Loucy (cell line): ENCODE measurements around the gene IL36B.

Experiments used
- H2AFZ ChIP-seq: fragments of 200-600 bp; sonication (generic); 2 replicates; pipeline ENCODE4 v1.6.0; 2016; ENCODE audit warnings: antibody characterized with exemption, mild to moderate bottlenecking, low read length, moderate library complexity
- H3F3A ChIP-seq: fragments of 200-600 bp; 2 replicates; pipeline ENCODE4 v1.6.0; 2016; ENCODE audit warnings: antibody characterized with exemption, low read depth, mild to moderate bottlenecking
- H3K27me3 ChIP-seq: fragments of 200-600 bp; sonication (generic); 2 replicates; pipeline ENCODE4 v1.6.1; 2014; ENCODE audit warnings: low read length, mild to moderate bottlenecking; ENCODE audit not compliant: insufficient read depth, poor library complexity, severe bottlenecking
- H3K36me3 ChIP-seq: fragments of 200-600 bp; sonication (generic); 2 replicates; pipeline ENCODE4 v1.6.1; 2016; ENCODE audit warnings: low read length; ENCODE audit not compliant: insufficient read depth
- H3K4me1 ChIP-seq: fragments of 200-600 bp; sonication (generic); 2 replicates; pipeline ENCODE4 v1.5.1; 2014; ENCODE audit warnings: low read length, mild to moderate bottlenecking; ENCODE audit not compliant: insufficient read depth, poor library complexity, severe bottlenecking
- H3K4me2 ChIP-seq: fragments of 200-600 bp; sonication (generic); 2 replicates; pipeline ENCODE4 v1.6.0; 2014; ENCODE audit warnings: antibody characterized with exemption, low read length, low read depth, mild to moderate bottlenecking; ENCODE audit not compliant: poor library complexity, severe bottlenecking
- H3K4me3 ChIP-seq: fragments of 200-600 bp; sonication (generic); 2 replicates; pipeline ENCODE4 v1.5.1; 2014; ENCODE audit warnings: low read length, mild to moderate bottlenecking, mixed read lengths; ENCODE audit not compliant: poor library complexity, severe bottlenecking
- H3K79me2 ChIP-seq: fragments of 200-600 bp; sonication (generic); 2 replicates; pipeline ENCODE4 v1.6.1; 2014; ENCODE audit warnings: low read length; ENCODE audit not compliant: insufficient read depth
- H3K9ac ChIP-seq: fragments of 200-600 bp; sonication (generic); 2 replicates; pipeline ENCODE4 v1.6.0; 2014; ENCODE audit warnings: mild to moderate bottlenecking, low read depth, low read length, moderate library complexity; ENCODE audit not compliant: poor library complexity, severe bottlenecking
- H3K9me2 ChIP-seq: fragments of 200-600 bp; sonication (generic); replicated peaks from 2 replicates; pipeline ENCODE4 v1.6.1; 2016; ENCODE audit warnings: low read depth, low read length, mixed read lengths
- H3K9me3 ChIP-seq: fragments of 200-600 bp; sonication (generic); 2 replicates; pipeline ENCODE4 v1.6.1; 2014; ENCODE audit warnings: mild to moderate bottlenecking, antibody characterized with exemption, low read length, low read depth; ENCODE audit not compliant: insufficient read depth
- H4K20me1 ChIP-seq: fragments of 200-600 bp; sonication (generic); 2 replicates; pipeline ENCODE4 v1.6.0; 2014; ENCODE audit warnings: antibody characterized with exemption, low read length, mild to moderate bottlenecking; ENCODE audit not compliant: insufficient read depth, poor library complexity, severe bottlenecking
- CTCF ChIP-seq: fragments of 200-600 bp; sonication (generic); conservative IDR thresholded peaks from 2 replicates; pipeline ENCODE4 v1.5.1; 2014; ENCODE audit warnings: mild to moderate bottlenecking, antibody characterized with exemption, low read length
- EZH2phosphoT487 ChIP-seq: fragments of 200-600 bp; IDR thresholded peaks from 2 replicates; pipeline ENCODE4 v1.6.1; 2018; ENCODE audit warnings: antibody characterized with exemption, mild to moderate bottlenecking, moderate library complexity, borderline replicate concordance

IL36B gene

GRCh38 chr2:113092864-113093612 is 40.4 kb upstream of the IL36B start:
- Histone ChIP-seq H3K9me3 (no peaks in the 10 kb centered on the region), H3K36me3 (no peaks in the 10 kb centered on the region), H3F3A (no peaks in the 10 kb centered on the region), H2AFZ (no peak overlapping the region), H3K9me2 (no peaks in the 10 kb centered on the region), H3K4me3 (no peak overlapping the region), H4K20me1 (no peaks in the 10 kb centered on the region), H3K4me2 (no peak overlapping the region), H3K27me3 (no peaks in the 10 kb centered on the region), H3K4me1 (no peaks in the 10 kb centered on the region), H3K9ac (no peak overlapping the region), H3K79me2 (no peaks in the 10 kb centered on the region)
- no peak for TF ChIP-seq CTCF
- no peak for TF ChIP-seq EZH2phosphoT487

- H3K36me3 ChIP-seq: no peaks in the 10 kb centered on the region
- no peak overlapping the region for H2AFZ ChIP-seq
- no peaks in the 10 kb centered on the region for H3F3A ChIP-seq
- TF ChIP-seq CTCF: no peak
- TF ChIP-seq EZH2phosphoT487: no peak
- no peaks in the 10 kb centered on the region for H3K9me3 ChIP-seq
- H3K4me3 ChIP-seq: no peak overlapping the region
- no peaks in the 10 kb centered on the region for H4K20me1 ChIP-seq
- no peak overlapping the region for H3K4me2 ChIP-seq
- H3K79me2 ChIP-seq: no peaks in the 10 kb centered on the region
- H3K9ac ChIP-seq: no peak overlapping the region
- no peaks in the 10 kb centered on the region for H3K9me2 ChIP-seq
- H3K4me1 ChIP-seq: no peaks in the 10 kb centered on the region
- H3K27me3 ChIP-seq: no peaks in the 10 kb centered on the region
Measured at GRCh38 chr2:113091231-113091896, 38.7 kb upstream of the IL36B start.

GRCh38 chr2:113089916-113090315 is 37.2 kb upstream of the IL36B start:
- H3K4me1 ChIP-seq: no peaks in the 10 kb centered on the region
- no peak overlapping the region for H3K4me3 ChIP-seq
- no peak overlapping the region for H3K9ac ChIP-seq
- no peak for TF ChIP-seq EZH2phosphoT487
- TF ChIP-seq CTCF: no peak
- H3K4me2 ChIP-seq: no peak overlapping the region
- no peaks in the 10 kb centered on the region for H3K27me3 ChIP-seq
- H3K9me2 ChIP-seq: no peaks in the 10 kb centered on the region
- H3K9me3 ChIP-seq: no peaks in the 10 kb centered on the region
- no peaks in the 10 kb centered on the region for H3K36me3 ChIP-seq
- H2AFZ ChIP-seq: no peak overlapping the region
- no peaks in the 10 kb centered on the region for H4K20me1 ChIP-seq
- H3K79me2 ChIP-seq: no peaks in the 10 kb centered on the region
- no peaks in the 10 kb centered on the region for H3F3A ChIP-seq
